SKM-1 treated with dmso at 0.1 percent for 144 hours (cell line): Measurements from ENCODE around the gene SNN.
A peak's percentile ranks its signal among the peaks of the same experiment; 100 is the strongest.

Experiments
- DNase-seq: peaks from one replicate; lab custom pipeline; 2025; ENCODE audit not compliant: unreplicated experiment; lab: John Stamatoyannopoulos, UW

Gene SNN

GRCh38 chr16:11677959-11678881 lies 10.0 kb downstream of the SNN start:
- DNase-seq: no peak

GRCh38 chr16:11679250-11679649 lies 11.0 kb downstream of the SNN start:
- no peak for DNase-seq

- DNase-seq: no peak
These were observed 12.0 kb downstream of the SNN start for GRCh38 chr16:11679941-11680911.

- DNase-seq: peak; percentile 35
These were observed 13.3 kb downstream of the SNN start for GRCh38 chr16:11681556-11681955.

- peak; percentile 5 for DNase-seq
These were observed 13.9 kb downstream of the SNN start for GRCh38 chr16:11681976-11682654.

- DNase-seq: no peak
These were observed 14.4 kb downstream of the SNN start for GRCh38 chr16:11682655-11683096.

- no peak for DNase-seq
These were observed 14.9 kb downstream of the SNN start for GRCh38 chr16:11683145-11683544.

GRCh38 chr16:11684231-11685025 lies 16.2 kb downstream of the SNN start:
- DNase-seq: no peak

- no peak for DNase-seq
These were observed 17.8 kb downstream of the SNN start for GRCh38 chr16:11685844-11686618.

- no peak for DNase-seq
These were observed 18.6 kb downstream of the SNN start for GRCh38 chr16:11686713-11687380.

GRCh38 chr16:11687601-11688519 lies 19.6 kb downstream of the SNN start:
- DNase-seq: no peak

GRCh38 chr16:11688520-11688886 lies 20.2 kb downstream of the SNN start:
- no peak for DNase-seq

- no peak for DNase-seq
These were observed 21.0 kb downstream of the SNN start for GRCh38 chr16:11689031-11689840.

- no peak for DNase-seq
These were observed 23.0 kb downstream of the SNN start for GRCh38 chr16:11691235-11691634.

GRCh38 chr16:11691771-11692170 lies 23.5 kb downstream of the SNN start:
- no peak for DNase-seq

GRCh38 chr16:11692171-11692570 lies 23.9 kb downstream of the SNN start:
- no peak for DNase-seq

GRCh38 chr16:11692651-11693050 lies 24.4 kb downstream of the SNN start:
- no peak for DNase-seq
